GM19438 (cell line): Measurements from ENCODE around the gene TMEM63B.
"Not testable (repeated sequence)": the region's sequence is repeated elsewhere in the genome, so short reads cannot be mapped to it uniquely, and the experiment has no call there.

Source experiments
- ATAC-seq: cut with Tn5 transposase; IDR thresholded peaks from one replicate; pipeline ENCODE4 v1.9.1; 2021; ENCODE audit warnings: low read depth; ENCODE audit not compliant: unreplicated experiment

Gene TMEM63B

GRCh38 chr6:44138717-44139350 lies 11.5 kb downstream of the TMEM63B start:
- no peak for ATAC-seq

GRCh38 chr6:44139351-44139743 lies 12.0 kb downstream of the TMEM63B start:
- ATAC-seq, result no peak

- ATAC-seq, result no peak
These were observed 15.5 kb downstream of the TMEM63B start for GRCh38 chr6:44142835-44143234.

GRCh38 chr6:44143731-44144130 lies 16.4 kb downstream of the TMEM63B start:
- no peak for ATAC-seq

- ATAC-seq, result not testable (repeated sequence)
These were observed 17.2 kb downstream of the TMEM63B start for GRCh38 chr6:44144536-44144935.

GRCh38 chr6:44145839-44146238 lies 18.5 kb downstream of the TMEM63B start:
- no peak for ATAC-seq

GRCh38 chr6:44146685-44147084 lies 19.3 kb downstream of the TMEM63B start:
- ATAC-seq, result no peak

- no peak for ATAC-seq
These were observed 19.9 kb downstream of the TMEM63B start for GRCh38 chr6:44147256-44147655.

- ATAC-seq, result no peak
These were observed 21.0 kb downstream of the TMEM63B start for GRCh38 chr6:44148306-44148705.

GRCh38 chr6:44149369-44150012 lies 22.1 kb downstream of the TMEM63B start:
- no peak for ATAC-seq

- no peak for ATAC-seq
These were observed 23.1 kb downstream of the TMEM63B start for GRCh38 chr6:44150317-44150917.

- ATAC-seq, result no peak
These were observed 24.2 kb downstream of the TMEM63B start for GRCh38 chr6:44151348-44152108.

- no peak for ATAC-seq
These were observed 24.7 kb downstream of the TMEM63B start for GRCh38 chr6:44152109-44152461.

- ATAC-seq, result no peak
These were observed 25.2 kb downstream of the TMEM63B start for GRCh38 chr6:44152533-44152932.

GRCh38 chr6:44154067-44154466 lies 26.7 kb downstream of the TMEM63B start:
- ATAC-seq, result no peak

- no peak for ATAC-seq
These were observed 29.3 kb downstream of the TMEM63B start for GRCh38 chr6:44156494-44157151.

- ATAC-seq, result no peak
These were observed 29.8 kb downstream of the TMEM63B start for GRCh38 chr6:44157152-44157521.

GRCh38 chr6:44158770-44159228 lies 31.4 kb downstream of the TMEM63B start, which contains the start of gene CAPN11:
Gene CAPN11 (plus strand): TSS chr6:44158820. CDS start chr6:44158849, 29 bp downstream.
- ATAC-seq, result no peak

GRCh38 chr6:44161997-44162338 lies 34.6 kb downstream of the TMEM63B start:
- no peak for ATAC-seq

GRCh38 chr6:44162876-44163625 lies 35.7 kb downstream of the TMEM63B start:
- ATAC-seq, result no peak
